ENCODE measurements around the gene COMMD2.

The COMMD2 gene

GRCh38 chr3:149703466-149703865 lies 48.8 kb downstream of the COMMD2 start:
- DNase-seq (ENCODE audit: low read depth in 2 of 2), result peak; percentile 78 to 81

GRCh38 chr3:149702691-149703441 lies 49.4 kb downstream of the COMMD2 start:
- peak; percentile 91 to 94 for DNase-seq (ENCODE audit: low read depth in 2 of 2)

GRCh38 chr3:149701977-149702350 lies 50.3 kb downstream of the COMMD2 start:
- DNase-seq (ENCODE audit: low read depth in 2 of 2), result no peak

GRCh38 chr3:149701206-149701976 lies 50.9 kb downstream of the COMMD2 start:
- DNase-seq (ENCODE audit: low read depth in 2 of 2), result no peak

All from fibroblast of skin of left quadriceps (primary cell).